HEK293 (cell line): Measurements from ENCODE around the gene HUWE1.

ENCODE experiments used
- EGR2 ChIP-seq: fragments of 450-650 bp; formaldehyde crosslinking; IDR thresholded peaks from 2 replicates; pipeline ENCODE4 v1.5.1; 2016; ENCODE audit warnings: low read depth, missing biosample characterization, missing genetic modification characterization
- FEZF1 ChIP-seq: fragments of 450-650 bp; formaldehyde crosslinking; IDR thresholded peaks from 2 replicates; pipeline ENCODE4 v1.5.1; 2016; ENCODE audit warnings: missing biosample characterization, missing genetic modification characterization
- GLI4 ChIP-seq: fragments of 450-650 bp; formaldehyde crosslinking; IDR thresholded peaks from 2 replicates; pipeline ENCODE4 v1.5.1; 2016; ENCODE audit warnings: missing biosample characterization, missing genetic modification characterization
- GLIS1 ChIP-seq: fragments of 450-650 bp; formaldehyde crosslinking; IDR thresholded peaks from 2 replicates; pipeline ENCODE4 v1.5.1; 2016; ENCODE audit warnings: missing biosample characterization, missing genetic modification characterization
- KLF16 ChIP-seq: fragments of 450-650 bp; formaldehyde crosslinking; IDR thresholded peaks from 2 replicates; pipeline ENCODE4 v1.5.1; 2017; ENCODE audit warnings: missing biosample characterization, missing genetic modification characterization
- MZF1 ChIP-seq: fragments of 450-650 bp; formaldehyde crosslinking; IDR thresholded peaks from 2 replicates; pipeline ENCODE4 v1.5.1; 2017; ENCODE audit warnings: missing biosample characterization, missing genetic modification characterization, borderline replicate concordance
- SCRT2 ChIP-seq: fragments of 450-650 bp; formaldehyde crosslinking; IDR thresholded peaks from 2 replicates; pipeline ENCODE4 v1.5.1; 2016; ENCODE audit warnings: missing biosample characterization, missing genetic modification characterization
- ZBTB1 ChIP-seq: fragments of 450-650 bp; formaldehyde crosslinking; IDR thresholded peaks from 2 replicates; pipeline ENCODE4 v1.5.1; 2016; ENCODE audit warnings: missing biosample characterization, missing genetic modification characterization
- ZBTB44 ChIP-seq: fragments of 450-650 bp; IDR thresholded peaks from 2 replicates; pipeline ENCODE4 v1.5.1; 2018; ENCODE audit warnings: missing biosample characterization, mild to moderate bottlenecking, missing genetic modification characterization
- ZBTB7A ChIP-seq: fragments of 450-650 bp; formaldehyde crosslinking; IDR thresholded peaks from 2 replicates; pipeline ENCODE4 v1.5.1; 2016; ENCODE audit warnings: low read depth, missing biosample characterization, missing genetic modification characterization
- ZIC2 ChIP-seq: fragments of 450-650 bp; formaldehyde crosslinking; IDR thresholded peaks from 2 replicates; pipeline ENCODE4 v1.5.1; 2016; ENCODE audit warnings: missing biosample characterization, missing genetic modification characterization
- ZNF114 ChIP-seq: fragments of 450-650 bp; formaldehyde crosslinking; IDR thresholded peaks from 2 replicates; pipeline ENCODE4 v1.5.0; 2017; ENCODE audit warnings: missing biosample characterization, missing genetic modification characterization
- ZNF121 ChIP-seq: fragments of 450-650 bp; formaldehyde crosslinking; IDR thresholded peaks from 2 replicates; pipeline ENCODE4 v1.5.1; 2016; ENCODE audit warnings: missing biosample characterization, missing genetic modification characterization
- ZNF140 ChIP-seq: fragments of 450-650 bp; formaldehyde crosslinking; IDR thresholded peaks from 2 replicates; pipeline ENCODE4 v1.5.1; 2016; ENCODE audit warnings: missing biosample characterization, missing genetic modification characterization
- ZNF221 ChIP-seq: fragments of 450-650 bp; formaldehyde crosslinking; IDR thresholded peaks from 2 replicates; pipeline ENCODE4 v1.5.1; 2017; ENCODE audit warnings: missing biosample characterization, missing genetic modification characterization, borderline replicate concordance
- ZNF280D ChIP-seq: fragments of 450-650 bp; formaldehyde crosslinking; IDR thresholded peaks from 2 replicates; pipeline ENCODE4 v1.5.1; 2016; ENCODE audit warnings: missing biosample characterization, missing genetic modification characterization
- ZNF398 ChIP-seq: fragments of 450-650 bp; formaldehyde crosslinking; IDR thresholded peaks from 2 replicates; pipeline ENCODE4 v1.5.1; 2017; ENCODE audit warnings: missing biosample characterization, missing genetic modification characterization
- ZNF423 ChIP-seq: fragments of 450-650 bp; formaldehyde crosslinking; IDR thresholded peaks from 2 replicates; pipeline ENCODE4 v1.5.1; 2016; ENCODE audit warnings: missing biosample characterization, missing genetic modification characterization
- ZNF501 ChIP-seq: fragments of 450-650 bp; formaldehyde crosslinking; IDR thresholded peaks from 2 replicates; pipeline ENCODE4 v1.5.1; 2016; ENCODE audit warnings: missing biosample characterization, missing genetic modification characterization
- ZNF514 ChIP-seq: fragments of 450-650 bp; formaldehyde crosslinking; IDR thresholded peaks from 2 replicates; pipeline ENCODE4 v1.5.1; 2016; ENCODE audit warnings: missing biosample characterization, missing genetic modification characterization
- ZNF629 ChIP-seq: fragments of 450-650 bp; formaldehyde crosslinking; IDR thresholded peaks from 2 replicates; pipeline ENCODE4 v1.5.1; 2017; ENCODE audit warnings: missing biosample characterization, missing genetic modification characterization
- TF ChIP-seq, protein P1 (sequence below): fragments of 450-650 bp; formaldehyde crosslinking; IDR thresholded peaks from 2 replicates; pipeline ENCODE4 v1.5.1; 2017; ENCODE audit warnings: missing biosample characterization, missing genetic modification characterization
- TF ChIP-seq, protein P2 (sequence below): fragments of 450-650 bp; formaldehyde crosslinking; IDR thresholded peaks from 2 replicates; pipeline ENCODE4 v1.5.1; 2016; ENCODE audit warnings: missing biosample characterization, missing genetic modification characterization
- TF ChIP-seq, protein P3 (sequence below): fragments of 450-650 bp; formaldehyde crosslinking; IDR thresholded peaks from 2 replicates; pipeline ENCODE4 v1.5.1; 2016; ENCODE audit warnings: missing biosample characterization, missing genetic modification characterization

HUWE1 gene

DNA sequence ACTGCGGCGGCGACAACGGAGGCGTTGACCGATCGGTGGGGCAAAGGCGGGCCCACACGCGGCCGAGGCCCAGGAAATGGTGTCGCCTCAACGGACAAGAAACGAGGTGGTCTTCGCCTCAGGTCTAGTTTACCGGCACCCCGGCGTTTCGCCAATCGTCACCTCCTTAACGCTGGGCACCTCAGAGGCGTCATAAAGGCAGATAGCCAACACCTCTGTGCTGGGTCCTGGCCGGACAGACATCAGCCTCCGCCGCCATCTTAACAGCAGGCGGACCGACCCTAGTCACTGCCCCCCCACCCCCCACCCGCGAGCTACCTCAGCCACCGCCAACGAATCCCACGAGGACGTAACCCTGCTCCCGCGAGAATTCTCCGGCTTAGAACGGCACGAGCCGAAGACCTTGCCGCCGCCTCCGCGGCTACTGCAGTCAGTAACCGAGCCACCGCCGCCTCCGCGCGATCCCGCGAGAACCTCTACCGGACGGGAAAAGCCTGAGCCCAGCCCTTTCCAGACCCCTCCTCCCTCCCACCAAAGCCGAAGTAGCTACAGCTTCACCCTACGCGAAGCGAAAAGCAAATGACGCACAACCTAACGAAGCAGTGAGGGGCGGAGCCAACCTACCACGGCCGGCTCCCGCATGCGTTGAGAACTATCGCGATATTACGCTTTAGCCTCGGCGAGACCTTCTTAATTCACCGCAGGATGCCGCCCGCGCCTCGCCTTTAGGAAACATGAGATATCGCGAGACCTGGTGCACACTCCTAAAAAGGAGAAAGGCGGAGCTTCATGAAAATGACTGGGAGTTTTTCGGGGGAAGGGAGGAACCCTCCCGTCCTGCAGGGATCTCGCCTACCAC is 2.7 kb downstream of the HUWE1 start (continued):
- TF ChIP-seq ZNF280D (tag by site-specific recombination) (no peak), ZNF423 (tag by site-specific recombination) (peak; percentile 11; the same call in 1 of the 2 replicates), ZNF114 (tag by site-specific recombination) (no peak), ZNF514 (tag by site-specific recombination) (no peak), ZBTB44 (tag by site-specific recombination) (no peak), GLI4 (0 out of 2 replicates have a peak, but pooled peaks have one; percentile 34), ZNF629 (tag by site-specific recombination) (peak; percentile 94), ZBTB7A (tag by site-specific recombination) (peak; percentile 40; the same call in 1 of the 2 replicates), ZNF501 (tag by site-specific recombination) (no peak), ZIC2 (tag by site-specific recombination) (0 out of 2 replicates have a peak, but pooled peaks have one; percentile 33), EGR2 (peak; percentile 39), KLF16 (tag by site-specific recombination) (peak; percentile 58), ZNF121 (tag by site-specific recombination) (no peak), SCRT2 (tag by site-specific recombination) (no peak), ZBTB1 (tag by site-specific recombination) (no peak), GLIS1 (tag by site-specific recombination) (0 out of 2 replicates have a peak, but pooled peaks have one; percentile 15), ZNF140 (tag by site-specific recombination) (no peak), ZNF221 (no peak), ZNF398 (tag by site-specific recombination) (peak; percentile 15; the same call in 1 of the 2 replicates), MZF1 (no peak), FEZF1 (tag by site-specific recombination) (no peak)
- TF ChIP-seq, protein P1, sequence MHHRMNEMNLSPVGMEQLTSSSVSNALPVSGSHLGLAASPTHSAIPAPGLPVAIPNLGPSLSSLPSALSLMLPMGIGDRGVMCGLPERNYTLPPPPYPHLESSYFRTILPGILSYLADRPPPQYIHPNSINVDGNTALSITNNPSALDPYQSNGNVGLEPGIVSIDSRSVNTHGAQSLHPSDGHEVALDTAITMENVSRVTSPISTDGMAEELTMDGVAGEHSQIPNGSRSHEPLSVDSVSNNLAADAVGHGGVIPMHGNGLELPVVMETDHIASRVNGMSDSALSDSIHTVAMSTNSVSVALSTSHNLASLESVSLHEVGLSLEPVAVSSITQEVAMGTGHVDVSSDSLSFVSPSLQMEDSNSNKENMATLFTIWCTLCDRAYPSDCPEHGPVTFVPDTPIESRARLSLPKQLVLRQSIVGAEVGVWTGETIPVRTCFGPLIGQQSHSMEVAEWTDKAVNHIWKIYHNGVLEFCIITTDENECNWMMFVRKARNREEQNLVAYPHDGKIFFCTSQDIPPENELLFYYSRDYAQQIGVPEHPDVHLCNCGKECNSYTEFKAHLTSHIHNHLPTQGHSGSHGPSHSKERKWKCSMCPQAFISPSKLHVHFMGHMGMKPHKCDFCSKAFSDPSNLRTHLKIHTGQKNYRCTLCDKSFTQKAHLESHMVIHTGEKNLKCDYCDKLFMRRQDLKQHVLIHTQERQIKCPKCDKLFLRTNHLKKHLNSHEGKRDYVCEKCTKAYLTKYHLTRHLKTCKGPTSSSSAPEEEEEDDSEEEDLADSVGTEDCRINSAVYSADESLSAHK: no peak
- TF ChIP-seq, protein P2, sequence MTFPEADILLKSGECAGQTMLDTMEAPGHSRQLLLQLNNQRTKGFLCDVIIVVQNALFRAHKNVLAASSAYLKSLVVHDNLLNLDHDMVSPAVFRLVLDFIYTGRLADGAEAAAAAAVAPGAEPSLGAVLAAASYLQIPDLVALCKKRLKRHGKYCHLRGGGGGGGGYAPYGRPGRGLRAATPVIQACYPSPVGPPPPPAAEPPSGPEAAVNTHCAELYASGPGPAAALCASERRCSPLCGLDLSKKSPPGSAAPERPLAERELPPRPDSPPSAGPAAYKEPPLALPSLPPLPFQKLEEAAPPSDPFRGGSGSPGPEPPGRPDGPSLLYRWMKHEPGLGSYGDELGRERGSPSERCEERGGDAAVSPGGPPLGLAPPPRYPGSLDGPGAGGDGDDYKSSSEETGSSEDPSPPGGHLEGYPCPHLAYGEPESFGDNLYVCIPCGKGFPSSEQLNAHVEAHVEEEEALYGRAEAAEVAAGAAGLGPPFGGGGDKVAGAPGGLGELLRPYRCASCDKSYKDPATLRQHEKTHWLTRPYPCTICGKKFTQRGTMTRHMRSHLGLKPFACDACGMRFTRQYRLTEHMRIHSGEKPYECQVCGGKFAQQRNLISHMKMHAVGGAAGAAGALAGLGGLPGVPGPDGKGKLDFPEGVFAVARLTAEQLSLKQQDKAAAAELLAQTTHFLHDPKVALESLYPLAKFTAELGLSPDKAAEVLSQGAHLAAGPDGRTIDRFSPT: no peak
- TF ChIP-seq, protein P3, sequence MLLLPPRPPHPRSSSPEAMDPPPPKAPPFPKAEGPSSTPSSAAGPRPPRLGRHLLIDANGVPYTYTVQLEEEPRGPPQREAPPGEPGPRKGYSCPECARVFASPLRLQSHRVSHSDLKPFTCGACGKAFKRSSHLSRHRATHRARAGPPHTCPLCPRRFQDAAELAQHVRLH (tag by site-specific recombination): no peak
